Cardiac muscle cell (in vitro differentiated cells and primary cell): Measurements from ENCODE around the gene ELN. TPM values are rescaled to one million over a fixed set of nuclear protein-coding genes. Genes with fewer than 3 reads are reported as not detected.

Experiments
- DNase-seq, 2 donors: peaks; one replicate each; pipeline versions ENCODE4 v3.0.0 to v3.0.0-alpha.2; 2010 to 2017; ENCODE audit warnings: low read depth in 1 of 2, low spot score in 1 of 2
- H3K27ac ChIP-seq: fragments of 200-600 bp; sonication (generic); 2 replicates; pipeline ENCODE4 v1.5.1; 2016
- H3K27me3 ChIP-seq: fragments of 200-600 bp; sonication (generic); 2 replicates; pipeline ENCODE4 v1.6.0; 2016; ENCODE audit warnings: control low read depth
- H3K36me3 ChIP-seq: fragments of 200-600 bp; sonication (generic); 2 replicates; pipeline ENCODE4 v1.5.1; 2016; ENCODE audit warnings: control low read depth
- H3K4me1 ChIP-seq: fragments of 200-600 bp; sonication (generic); 2 replicates; pipeline ENCODE4 v1.8.1; 2017; ENCODE audit warnings: low read depth, mild to moderate bottlenecking, mixed run types
- H3K4me3 ChIP-seq: fragments of 200-600 bp; sonication (generic); 2 replicates; pipeline ENCODE4 v1.5.1; 2016; ENCODE audit warnings: mild to moderate bottlenecking
- H3K9me3 ChIP-seq: fragments of 200-600 bp; sonication (generic); 2 replicates; pipeline ENCODE4 v1.5.1; 2017; ENCODE audit warnings: low read depth, mild to moderate bottlenecking, control low read depth
- polyA plus RNA-seq: library from polyadenylated mRNA; unstranded; fragments of >200 nt; fragmentation: Nextera tagmentation; extraction: Ambion mirVana; gene quantifications from 2 replicates; pipeline ENCODE4 v1.2.1, GENCODE V29; 2016
- total RNA-seq: library from RNA; depleted of rRNA; stranded (reverse); fragments of >200 nt; gene quantifications from 2 replicates; pipeline ENCODE4 v1.2.3, GENCODE V29; 2016
- TF ChIP-seq, protein P1 (sequence below): IDR thresholded peaks from 2 replicates; pipeline ENCODE4 v1.5.1; 2012; ENCODE audit warnings: low read depth, mild to moderate bottlenecking, low read length

Gene ELN
- total and polyA plus RNA-seq, 2 experiments from 2014 or later = 0.77 TPM; not detected in 1

GRCh38 chr7:74002474-74003017, 25.4 kb upstream of the ELN start:
- Histone ChIP-seq H3K4me1 (peaks cover 4% of the 10 kb centered on the region), H3K4me3 (no peak overlapping the region), H3K9me3 (no peaks in the 10 kb centered on the region), H3K27ac (no peak overlapping the region), H3K36me3 (no peaks in the 10 kb centered on the region), H3K27me3 (no peaks in the 10 kb centered on the region)
- peak in 1 of 2 donors; percentile 68 for DNase-seq
- TF ChIP-seq, protein P1, sequence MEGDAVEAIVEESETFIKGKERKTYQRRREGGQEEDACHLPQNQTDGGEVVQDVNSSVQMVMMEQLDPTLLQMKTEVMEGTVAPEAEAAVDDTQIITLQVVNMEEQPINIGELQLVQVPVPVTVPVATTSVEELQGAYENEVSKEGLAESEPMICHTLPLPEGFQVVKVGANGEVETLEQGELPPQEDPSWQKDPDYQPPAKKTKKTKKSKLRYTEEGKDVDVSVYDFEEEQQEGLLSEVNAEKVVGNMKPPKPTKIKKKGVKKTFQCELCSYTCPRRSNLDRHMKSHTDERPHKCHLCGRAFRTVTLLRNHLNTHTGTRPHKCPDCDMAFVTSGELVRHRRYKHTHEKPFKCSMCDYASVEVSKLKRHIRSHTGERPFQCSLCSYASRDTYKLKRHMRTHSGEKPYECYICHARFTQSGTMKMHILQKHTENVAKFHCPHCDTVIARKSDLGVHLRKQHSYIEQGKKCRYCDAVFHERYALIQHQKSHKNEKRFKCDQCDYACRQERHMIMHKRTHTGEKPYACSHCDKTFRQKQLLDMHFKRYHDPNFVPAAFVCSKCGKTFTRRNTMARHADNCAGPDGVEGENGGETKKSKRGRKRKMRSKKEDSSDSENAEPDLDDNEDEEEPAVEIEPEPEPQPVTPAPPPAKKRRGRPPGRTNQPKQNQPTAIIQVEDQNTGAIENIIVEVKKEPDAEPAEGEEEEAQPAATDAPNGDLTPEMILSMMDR = no peak

DNA sequence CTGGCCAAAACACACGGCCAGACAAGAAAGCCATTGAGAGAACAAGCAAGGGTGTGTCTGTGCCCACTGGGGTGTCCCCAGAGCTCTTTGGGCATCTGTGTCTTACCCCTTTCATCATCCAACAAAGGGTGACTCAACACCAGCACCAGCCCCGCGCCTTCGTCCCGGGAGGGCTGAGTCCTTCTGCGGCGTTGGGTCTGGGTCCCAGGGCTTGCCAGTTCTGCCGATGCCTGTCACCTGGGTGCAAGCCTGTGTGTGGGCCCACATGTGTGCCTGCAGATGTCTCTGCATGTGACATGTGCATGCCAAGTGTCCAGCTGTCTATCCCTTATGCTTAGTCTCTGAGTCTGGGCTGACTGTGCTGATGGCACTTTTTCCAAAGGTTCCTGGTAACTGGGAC, 24.4 kb upstream of the ELN start:
- no peak overlapping the region for H3K4me3 ChIP-seq
- DNase-seq = no peak
- H3K27ac ChIP-seq = no peak overlapping the region
- H3K4me1 ChIP-seq = peaks cover 4% of the 10 kb centered on the region
- TF ChIP-seq, protein P1 = no peak
- no peaks in the 10 kb centered on the region for H3K36me3 ChIP-seq
- H3K9me3 ChIP-seq = no peaks in the 10 kb centered on the region
- no peaks in the 10 kb centered on the region for H3K27me3 ChIP-seq

GRCh38 chr7:74006032-74006431, 21.9 kb upstream of the ELN start:
- Histone ChIP-seq H3K27me3 (no peaks in the 10 kb centered on the region), H3K4me1 (peaks cover 4% of the 10 kb centered on the region), H3K27ac (no peak overlapping the region), H3K4me3 (no peak overlapping the region), H3K36me3 (no peaks in the 10 kb centered on the region), H3K9me3 (no peaks in the 10 kb centered on the region)
- TF ChIP-seq, protein P1 = no peak
- DNase-seq = no peak

GRCh38 chr7:74006451-74007241, 21.3 kb upstream of the ELN start:
- Histone ChIP-seq H3K4me1 (peaks cover 4% of the 10 kb centered on the region), H3K4me3 (no peak overlapping the region), H3K27me3 (no peaks in the 10 kb centered on the region), H3K9me3 (no peaks in the 10 kb centered on the region), H3K27ac (no peak overlapping the region), H3K36me3 (no peaks in the 10 kb centered on the region)
- peak in 1 of 2 donors; percentile 62 for DNase-seq
- TF ChIP-seq, protein P1 = no peak

DNA sequence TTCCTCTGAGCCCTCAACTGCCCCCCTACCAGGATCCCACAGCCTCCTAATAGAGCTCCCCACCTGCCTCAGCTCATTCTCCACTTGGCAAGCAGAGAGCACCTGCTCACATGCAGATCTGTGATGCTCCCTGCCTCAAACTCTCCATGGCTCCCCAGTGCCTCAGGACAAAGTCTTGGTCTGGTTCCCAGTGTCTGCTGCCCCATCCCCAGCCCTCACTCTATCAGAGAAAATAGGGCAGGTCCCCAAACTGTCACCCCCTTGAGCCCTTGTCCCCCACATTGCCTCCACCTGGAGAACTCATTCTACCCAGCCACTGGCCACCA, 20.8 kb upstream of the ELN start:
- Histone ChIP-seq H3K4me3 (no peak overlapping the region), H3K4me1 (peaks cover 4% of the 10 kb centered on the region), H3K36me3 (no peaks in the 10 kb centered on the region), H3K27me3 (no peaks in the 10 kb centered on the region), H3K27ac (no peak overlapping the region), H3K9me3 (no peaks in the 10 kb centered on the region)
- TF ChIP-seq, protein P1 = no peak
- DNase-seq = no peak
